IMR-90 (cell line): ENCODE data around the gene RPL36A.

Experiments used
- BHLHE40 ChIP-seq: fragments of 150-350 bp; IDR thresholded peaks from 2 replicates; pipeline ENCODE4 v1.6.1; 2016; ENCODE audit warnings: mild to moderate bottlenecking, low read depth, low read length
- CEBPB ChIP-seq: IDR thresholded peaks from 2 replicates; pipeline ENCODE4 v1.6.1; 2012; ENCODE audit warnings: low read depth, low read length, improper control_type of control experiment
- POLR2A ChIP-seq: IDR thresholded peaks from 2 replicates; pipeline ENCODE4 v1.6.1; 2012; ENCODE audit warnings: mild to moderate bottlenecking, low read depth, low read length
- SMC3 ChIP-seq: fragments of 150-350 bp; IDR thresholded peaks from 2 replicates; pipeline ENCODE4 v1.6.1; 2016; ENCODE audit warnings: low read depth, mild to moderate bottlenecking, antibody characterized with exemption, low read length, moderate library complexity
- TF ChIP-seq, protein P1 (sequence below): conservative IDR thresholded peaks from 2 replicates; pipeline ENCODE4 v1.5.1; 2012; ENCODE audit warnings: mild to moderate bottlenecking, low read depth, low read length, improper control_type of control experiment

GRCh38 chrX:101430457-101431078, 39.8 kb downstream of the RPL36A start:
- TF ChIP-seq POLR2A, result no peak
- TF ChIP-seq, protein P1, sequence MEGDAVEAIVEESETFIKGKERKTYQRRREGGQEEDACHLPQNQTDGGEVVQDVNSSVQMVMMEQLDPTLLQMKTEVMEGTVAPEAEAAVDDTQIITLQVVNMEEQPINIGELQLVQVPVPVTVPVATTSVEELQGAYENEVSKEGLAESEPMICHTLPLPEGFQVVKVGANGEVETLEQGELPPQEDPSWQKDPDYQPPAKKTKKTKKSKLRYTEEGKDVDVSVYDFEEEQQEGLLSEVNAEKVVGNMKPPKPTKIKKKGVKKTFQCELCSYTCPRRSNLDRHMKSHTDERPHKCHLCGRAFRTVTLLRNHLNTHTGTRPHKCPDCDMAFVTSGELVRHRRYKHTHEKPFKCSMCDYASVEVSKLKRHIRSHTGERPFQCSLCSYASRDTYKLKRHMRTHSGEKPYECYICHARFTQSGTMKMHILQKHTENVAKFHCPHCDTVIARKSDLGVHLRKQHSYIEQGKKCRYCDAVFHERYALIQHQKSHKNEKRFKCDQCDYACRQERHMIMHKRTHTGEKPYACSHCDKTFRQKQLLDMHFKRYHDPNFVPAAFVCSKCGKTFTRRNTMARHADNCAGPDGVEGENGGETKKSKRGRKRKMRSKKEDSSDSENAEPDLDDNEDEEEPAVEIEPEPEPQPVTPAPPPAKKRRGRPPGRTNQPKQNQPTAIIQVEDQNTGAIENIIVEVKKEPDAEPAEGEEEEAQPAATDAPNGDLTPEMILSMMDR, result no peak
- TF ChIP-seq SMC3, result no peak
- no peak for TF ChIP-seq CEBPB
- no peak for TF ChIP-seq BHLHE40
